MCF 10A (cell line): ENCODE results near the gene RNFT2. TPM values are rescaled to one million over a fixed set of nuclear protein-coding genes. Genes with fewer than 3 reads are reported as not detected.

Source experiments
- BruUV-seq: library from RNA; stranded (reverse); fragments of 400-500 nt; replicated peaks from 2 replicates; lab custom pipeline; 2021; lab: Mats Ljungman, UMichigan
- CTCF ChIA-PET: fragments of 300-600 bp; sonication (Branson Sonifier 250); formaldehyde crosslinking; extraction: SDS; loops from one replicate; lab custom pipeline; 2021; ENCODE audit warnings: antibody characterized with exemption, inconsistent platforms; lab: Yijun Ruan, JAX
- POLR2A ChIA-PET: fragments of 300-600, 350-650 bp; sonication (Branson Sonifier 250); formaldehyde crosslinking; extraction: SDS; loops from one replicate; lab custom pipeline; 2020; ENCODE audit warnings: antibody characterized with exemption, inconsistent platforms; lab: Yijun Ruan, JAX
- DNase-seq: peaks from one replicate; pipeline ENCODE4 v3.0.0-alpha.2; 2018; ENCODE audit not compliant: unreplicated experiment
- H3K27ac Mint-ChIP-seq: one replicate; pipeline ENCODE4 v1.8.0; 2022; ENCODE audit warnings: mild to moderate bottlenecking, low read depth, mixed read lengths; ENCODE audit not compliant: unreplicated experiment
- H3K27me3 Mint-ChIP-seq: one replicate; pipeline ENCODE4 v1.8.0; 2022; ENCODE audit warnings: mixed read lengths; ENCODE audit not compliant: insufficient read depth, unreplicated experiment
- H3K36me3 Mint-ChIP-seq: one replicate; pipeline ENCODE4 v1.8.0; 2022; ENCODE audit warnings: mild to moderate bottlenecking, moderate library complexity, mixed read lengths; ENCODE audit not compliant: insufficient read depth, unreplicated experiment
- H3K4me1 Mint-ChIP-seq: one replicate; pipeline ENCODE4 v1.8.0; 2022; ENCODE audit warnings: mixed read lengths; ENCODE audit not compliant: insufficient read depth, unreplicated experiment
- H3K4me3 Mint-ChIP-seq: one replicate; pipeline ENCODE4 v1.8.0; 2022; ENCODE audit warnings: mild to moderate bottlenecking, moderate library complexity, mixed read lengths; ENCODE audit not compliant: unreplicated experiment
- H3K9me3 Mint-ChIP-seq: one replicate; pipeline ENCODE4 v1.8.0; 2022; ENCODE audit warnings: mixed read lengths; ENCODE audit not compliant: unreplicated experiment
- CTCF ChIP-seq: fragments of 200-600 bp; IDR thresholded peaks from one replicate; pipeline ENCODE4 v1.8.0; 2022; ENCODE audit warnings: antibody characterized with exemption, mild to moderate bottlenecking; ENCODE audit not compliant: unreplicated experiment
- intact Hi-C: fragments of 100-400 bp; cut with micrococcal nuclease; formaldehyde crosslinking; loops from 2 replicates; pipeline ENCODE4 v1.14.1; 2022
- total RNA-seq: library from RNA; stranded (reverse); gene quantifications from 2 replicates; pipeline ENCODE4 v1.2.3, GENCODE V29; 2022

The RNFT2 gene
- total RNA-seq, 1 experiment from 2014 or later = 7.2 TPM

DNA sequence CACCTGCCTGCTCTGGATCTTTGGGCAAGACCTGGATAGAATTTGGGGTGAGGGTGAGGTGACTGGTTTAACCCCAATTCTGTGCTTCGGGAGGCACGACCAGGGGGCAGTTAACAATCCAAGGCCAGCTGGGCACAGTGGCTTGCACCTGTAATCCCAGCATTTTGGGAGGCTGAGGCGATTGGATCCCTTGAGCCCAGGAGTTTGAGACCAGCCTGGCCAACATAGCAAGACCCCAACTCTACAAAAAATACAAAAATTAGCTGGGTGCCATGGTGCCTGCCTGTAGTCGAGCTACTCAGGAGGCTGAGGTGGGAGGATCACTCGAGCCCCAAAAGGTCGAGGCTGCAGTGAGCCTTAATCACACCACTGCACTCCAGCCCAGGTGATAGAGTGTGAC is 105.0 kb downstream of the RNFT2 start:
- no TSS peak for BruUV-seq
- no peaks in the 10 kb centered on the region for H3K4me1 Mint-ChIP-seq
- H3K27me3 Mint-ChIP-seq = no peaks in the 10 kb centered on the region
- H3K9me3 Mint-ChIP-seq = no peaks in the 10 kb centered on the region
- ChIA-PET POLR2A (interaction anchor here (0.6 to 0.9 kb wide), 2 partner anchors 23 to 24 kb away, joined by 3 read pairs; no protein-coding TSS in a partner anchor), CTCF (interaction anchor here (0.8 to 1.7 kb wide), 2 partner anchors 12 to 122 kb away, joined by 3 to 4 read pairs; no protein-coding TSS in a partner anchor)
- TF ChIP-seq CTCF = no peak
- H3K36me3 Mint-ChIP-seq = no peaks in the 10 kb centered on the region
- no peak for DNase-seq
- H3K4me3 Mint-ChIP-seq = no peak overlapping the region
- intact Hi-C loops = no loop called here
- H3K27ac Mint-ChIP-seq = no peak overlapping the region

GRCh38 chr12:116849216-116849615 is 111.1 kb downstream of the RNFT2 start:
- H3K27me3 Mint-ChIP-seq = no peaks in the 10 kb centered on the region
- CTCF ChIA-PET = interaction anchor here (0.7 kb wide), 1 partner anchor 114 kb away, joined by 5 read pairs; no protein-coding TSS in a partner anchor
- H3K9me3 Mint-ChIP-seq = no peaks in the 10 kb centered on the region
- no peak overlapping the region for H3K4me3 Mint-ChIP-seq
- no peak for DNase-seq
- intact Hi-C loops = no loop called here
- no peak overlapping the region for H3K27ac Mint-ChIP-seq
- no peaks in the 10 kb centered on the region for H3K4me1 Mint-ChIP-seq
- POLR2A ChIA-PET = no interaction called here
- no peaks in the 10 kb centered on the region for H3K36me3 Mint-ChIP-seq
- no peak for TF ChIP-seq CTCF
- BruUV-seq = no TSS peak

DNA sequence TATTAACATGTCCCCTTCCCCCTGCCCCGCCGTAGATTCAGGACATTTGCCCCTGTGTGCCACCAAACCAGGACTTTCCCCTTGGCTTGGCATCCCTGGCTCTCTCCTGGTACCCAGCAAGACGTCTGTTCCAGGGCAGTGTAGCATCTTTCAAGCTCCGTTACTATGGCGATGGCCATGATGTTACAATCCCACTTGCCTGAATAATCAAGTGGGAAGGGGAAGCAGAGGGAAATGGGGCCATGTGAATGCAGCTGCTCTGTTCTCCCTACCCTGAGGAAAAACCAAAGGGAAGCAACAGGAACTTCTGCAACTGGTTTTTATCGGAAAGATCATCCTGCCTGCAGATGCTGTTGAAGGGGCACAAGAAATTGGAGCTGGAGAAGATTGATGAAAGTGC is 114.2 kb downstream of the RNFT2 start:
- DNase-seq = no peak
- ChIA-PET POLR2A (no interaction called here), CTCF (no interaction called here)
- Mint-ChIP-seq H3K4me3 (no peak overlapping the region), H3K9me3 (no peaks in the 10 kb centered on the region), H3K27me3 (no peaks in the 10 kb centered on the region), H3K4me1 (peaks cover 18% of the 10 kb centered on the region), H3K27ac (no peak overlapping the region), H3K36me3 (no peaks in the 10 kb centered on the region)
- no TSS peak for BruUV-seq
- intact Hi-C loops = no loop called here
- no peak for TF ChIP-seq CTCF

GRCh38 chr12:116853507-116853906 is 115.4 kb downstream of the RNFT2 start:
- CTCF ChIA-PET = no interaction called here
- Mint-ChIP-seq H3K36me3 (no peaks in the 10 kb centered on the region), H3K9me3 (no peaks in the 10 kb centered on the region)

More at GRCh38 chr12:116853507-116853906, 115.4 kb downstream of the RNFT2 start:
- Mint-ChIP-seq H3K4me3 (no peak overlapping the region), H3K4me1 (peaks cover 18% of the 10 kb centered on the region), H3K27me3 (no peaks in the 10 kb centered on the region), H3K27ac (no peak overlapping the region)
- intact Hi-C loops = no loop called here
- POLR2A ChIA-PET = no interaction called here
- no peak for TF ChIP-seq CTCF
- no peak for DNase-seq
- BruUV-seq = no TSS peak
